Prostate gland (tissue), 2 donors: ENCODE data around the gene PID1. TPM values are rescaled to one million over a fixed set of nuclear protein-coding genes. Genes with fewer than 3 reads are reported as not detected.

Experiments used
- DNase-seq: peaks from one replicate; pipeline ENCODE4 v3.0.0-alpha.2; 2019; ENCODE audit warnings: low spot score
- H3K27ac ChIP-seq, 2 donors: fragments of 200-600 bp; sonication (generic); 2 replicates each; pipeline ENCODE4 v1.5.1; 2017 to 2019
- H3K27me3 ChIP-seq: fragments of 200-600 bp; sonication (generic); replicated peaks from 2 replicates; pipeline ENCODE4 v1.5.1; 2019; ENCODE audit not compliant: insufficient read depth
- H3K36me3 ChIP-seq, 2 donors: fragments of 200-600 bp; sonication (generic); 1 replicate in 1 of 2; 2 replicates in 1 of 2; pipeline versions ENCODE4 v1.5.1 to v1.8.1; 2017 to 2019
- H3K4me1 ChIP-seq: fragments of 200-600 bp; sonication (generic); replicated peaks from 2 replicates; pipeline ENCODE4 v1.5.1; 2019
- H3K4me3 ChIP-seq, 2 donors: fragments of 200-600 bp; sonication (generic); 2 replicates each; pipeline ENCODE4 v1.5.1; 2017 to 2019
- H3K9me3 ChIP-seq: fragments of 200-600 bp; sonication (generic); 2 replicates; pipeline ENCODE4 v1.5.1; 2017
- CTCF ChIP-seq, 4 experiments: fragments of 200-600 bp in 2 of 4; fragments of 450-650 bp in 2 of 4; sonication (generic) in 2 of 4; IDR thresholded peaks; 1 replicate in 3 of 4; 2 replicates in 1 of 4; pipeline ENCODE4 v1.5.1; 2016 to 2019; ENCODE audit warnings: antibody characterized with exemption in 4 of 4, mild to moderate bottlenecking in 2 of 4, moderate library complexity in 2 of 4
- POLR2A ChIP-seq: fragments of 450-650 bp; IDR thresholded peaks from one replicate; pipeline ENCODE4 v1.6.1; 2016; ENCODE audit warnings: antibody characterized with exemption, mild to moderate bottlenecking
- POLR2AphosphoS5 ChIP-seq: sonication (generic); formaldehyde crosslinking; IDR thresholded peaks from one replicate; pipeline ENCODE4 v1.6.1; 2017; ENCODE audit warnings: antibody characterized with exemption
- WGBS: methylation state at CpG from one replicate; pipeline ENCODE4 v1.1.5; 2018; 5-methylcytosine and 5-hydroxymethylcytosine counted together
- intact Hi-C: fragments of 100-400 bp; cut with DNase I; formaldehyde crosslinking; loops from one replicate; pipeline ENCODE4 v1.14.2; 2022
- total RNA-seq, 2 donors: library from RNA; depleted of rRNA; stranded (reverse); fragments of >200 nt; gene quantifications; one replicate each; pipeline ENCODE4 v1.1.0, GENCODE V29; 2016

The PID1 gene
- total RNA-seq, 2 donors from 2014 or later: 14.0 to 21.0 TPM

GRCh38 chr2:229087843-229088516 is 183.1 kb downstream of the PID1 start:
- H3K36me3 ChIP-seq: no peaks in the 10 kb centered on the region
- intact Hi-C loops: no loop called here
- no peaks in the 10 kb centered on the region for H3K4me1 ChIP-seq
- no peaks in the 10 kb centered on the region for H3K9me3 ChIP-seq
- H3K4me3 ChIP-seq: no peak overlapping the region
- no peak for TF ChIP-seq POLR2A
- TF ChIP-seq POLR2AphosphoS5: no peak
- TF ChIP-seq CTCF (IDR thresholded peaks at IDR 0.05): no peak
- DNase-seq: no peak
- no peaks in the 10 kb centered on the region for H3K27me3 ChIP-seq
- 83% methylated on average over 6 of the region's 6 CpGs for WGBS
- H3K27ac ChIP-seq: no peak overlapping the region

GRCh38 chr2:229087267-229087666 is 183.8 kb downstream of the PID1 start:
- DNase-seq: no peak
- H3K36me3 ChIP-seq: no peaks in the 10 kb centered on the region
- intact Hi-C loops: no loop called here
- no peaks in the 10 kb centered on the region for H3K4me1 ChIP-seq
- TF ChIP-seq CTCF (IDR thresholded peaks at IDR 0.05) (no peak), POLR2A (no peak), POLR2AphosphoS5 (no peak)
- 87% methylated on average over 3 of the region's 3 CpGs for WGBS
- no peaks in the 10 kb centered on the region for H3K9me3 ChIP-seq
- H3K27ac ChIP-seq: no peak overlapping the region
- no peaks in the 10 kb centered on the region for H3K27me3 ChIP-seq
- no peak overlapping the region for H3K4me3 ChIP-seq

- Histone ChIP-seq H3K27ac (no peak overlapping the region), H3K4me3 (no peak overlapping the region), H3K27me3 (no peaks in the 10 kb centered on the region), H3K4me1 (no peaks in the 10 kb centered on the region), H3K36me3 (no peaks in the 10 kb centered on the region), H3K9me3 (no peaks in the 10 kb centered on the region)
- no peak for DNase-seq
- intact Hi-C loops: no loop called here
- TF ChIP-seq CTCF (IDR thresholded peaks at IDR 0.05) (no peak), POLR2AphosphoS5 (no peak), POLR2A (no peak)
These were observed 185.6 kb downstream of the PID1 start for GRCh38 chr2:229085439-229085838.

- Histone ChIP-seq H3K4me1 (no peaks in the 10 kb centered on the region), H3K27me3 (no peaks in the 10 kb centered on the region), H3K27ac (no peak overlapping the region), H3K36me3 (no peaks in the 10 kb centered on the region), H3K9me3 (no peaks in the 10 kb centered on the region), H3K4me3 (no peak overlapping the region)
- no peak for DNase-seq
- TF ChIP-seq CTCF (IDR thresholded peaks at IDR 0.05) (no peak), POLR2A (no peak), POLR2AphosphoS5 (no peak)
- intact Hi-C loops: no loop called here
- WGBS: 71% methylated on average over 5 of the region's 5 CpGs
These were observed 186.6 kb downstream of the PID1 start for GRCh38 chr2:229084447-229084846.

- Histone ChIP-seq H3K27ac (no peak overlapping the region), H3K36me3 (no peaks in the 10 kb centered on the region), H3K27me3 (no peaks in the 10 kb centered on the region), H3K4me3 (no peak overlapping the region), H3K9me3 (no peaks in the 10 kb centered on the region), H3K4me1 (no peaks in the 10 kb centered on the region)
- WGBS: 65% methylated on average over 5 of the region's 5 CpGs
- intact Hi-C loops: no loop called here
- TF ChIP-seq CTCF (IDR thresholded peaks at IDR 0.05) (no peak), POLR2AphosphoS5 (no peak), POLR2A (no peak)
- no peak for DNase-seq
These were observed 187.3 kb downstream of the PID1 start for GRCh38 chr2:229083606-229084340.
